ENCODE results near the gene APOA4.

DNA sequence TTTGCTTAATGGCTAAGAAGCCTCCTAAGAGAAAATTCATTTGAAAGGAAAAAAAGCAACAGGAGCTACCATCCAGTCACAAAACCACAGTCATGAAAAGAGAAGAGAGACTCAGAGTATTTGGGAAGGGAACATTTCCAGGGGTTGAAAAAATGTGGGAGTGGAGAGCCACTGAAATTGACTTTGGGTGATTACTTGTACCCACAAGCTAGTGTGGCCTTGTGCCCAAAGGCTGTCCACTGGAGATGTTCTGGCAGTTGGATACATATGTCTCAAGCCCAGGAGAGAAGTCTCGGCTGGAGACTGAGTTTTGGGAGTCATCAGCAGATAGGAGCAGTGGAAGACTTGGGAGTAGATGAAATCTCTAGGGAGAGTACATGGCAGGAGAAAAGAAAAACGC, 28.3 kb downstream of the APOA4 start:
- TF ChIP-seq GATA2 (IDR thresholded peaks at IDR 0.05; ENCODE audit: low read depth, low read length) (no peak), GATA3 (IDR thresholded peaks at IDR 0.05; ENCODE audit: low read depth, low read length) (no peak)

Measured in SH-SY5Y (cell line).